H1 (cell line): ENCODE measurements around the gene ING5. TPM values are rescaled to one million over a fixed set of nuclear protein-coding genes. Genes with fewer than 3 reads are reported as not detected.

Source experiments
- CTCF ChIA-PET: fragments of 300-600 bp; sonication (Branson Sonifier 250); formaldehyde crosslinking; loops from one replicate; lab custom pipeline; 2021; ENCODE audit not compliant: partially characterized antibody; lab: Charles Lee
- POLR2A ChIA-PET: fragments of 300-600 bp; sonication (Branson Sonifier 250); formaldehyde crosslinking; loops from one replicate; lab custom pipeline; 2021; ENCODE audit warnings: inconsistent platforms; ENCODE audit not compliant: partially characterized antibody; lab: Charles Lee
- DNase-seq, 2 experiments: peaks; one replicate each; pipeline versions ENCODE4 v3.0.0 to v3.0.0-alpha.2; 2010 to 2022; ENCODE audit warnings: low spot score in 2 of 2, low read depth in 1 of 2, mixed read lengths in 1 of 2
- FAIRE-seq: peaks from 2 replicates; lab custom pipeline; 2011; peaks lifted over from hg19 to GRCh38; lab: Jason Lieb, UNC
- H2AFZ ChIP-seq: 2 replicates; pipeline ENCODE4 v1.8.1; 2012; ENCODE audit warnings: low read length, inconsistent platforms
- H2AK5ac ChIP-seq: 2 replicates; pipeline ENCODE4 v1.6.1; 2013; ENCODE audit warnings: low read depth, low read length
- H2BK120ac ChIP-seq: replicated peaks from 2 replicates; pipeline ENCODE3; 2013; ENCODE audit warnings: low read depth, low read length, inconsistent platforms
- H2BK12ac ChIP-seq: 2 replicates; pipeline ENCODE4 v1.6.1; 2013; ENCODE audit warnings: low read depth, low read length
- H2BK15ac ChIP-seq: 2 replicates; pipeline ENCODE4 v1.6.1; 2013; ENCODE audit warnings: low read length
- H2BK20ac ChIP-seq: 2 replicates; pipeline ENCODE4 v1.6.1; 2013; ENCODE audit warnings: low read length
- H2BK5ac ChIP-seq: 2 replicates; pipeline ENCODE4 v1.6.1; 2013; ENCODE audit warnings: low read depth, low read length
- H3K14ac ChIP-seq: 2 replicates; pipeline ENCODE4 v1.6.1; 2013; ENCODE audit warnings: inconsistent platforms; ENCODE audit not compliant: insufficient read length
- H3K18ac ChIP-seq: 2 replicates; pipeline ENCODE4 v1.6.1; 2013; ENCODE audit warnings: low read length; ENCODE audit errors: extremely low read depth
- H3K23ac ChIP-seq: 2 replicates; pipeline ENCODE4 v1.6.1; 2013; ENCODE audit warnings: inconsistent platforms; ENCODE audit not compliant: insufficient read length
- H3K23me2 ChIP-seq: 2 replicates; pipeline ENCODE4 v1.6.1; 2013; ENCODE audit warnings: low read depth, low read length
- H3K27ac ChIP-seq: 2 replicates; pipeline ENCODE4 v1.6.1; 2011; ENCODE audit warnings: low read depth, low read length, inconsistent platforms
- H3K27me3 ChIP-seq, 4 experiments: replicated peaks in 1 of 4; 1 replicate in 1 of 4; 2 replicates in 3 of 4; pipeline versions ENCODE4 v1.6.1 to v1.8.1; 2011 to 2013; ENCODE audit warnings: low read length in 3 of 4, mild to moderate bottlenecking in 3 of 4, inconsistent platforms in 2 of 4, mixed read lengths in 2 of 4, moderate library complexity in 1 of 4; ENCODE audit not compliant: control insufficient read depth in 3 of 4, insufficient read depth in 3 of 4; ENCODE audit errors: extremely low read depth in 1 of 4
- H3K36me3 ChIP-seq, 4 experiments: 2 replicates each; pipeline versions ENCODE4 v1.6.1 to v1.8.1; 2011 to 2013; ENCODE audit warnings: mild to moderate bottlenecking in 4 of 4, low read length in 3 of 4, moderate library complexity in 2 of 4, control low read depth in 1 of 4, inconsistent platforms in 1 of 4; ENCODE audit not compliant: insufficient read depth in 4 of 4, control insufficient read depth in 2 of 4
- H3K4ac ChIP-seq: replicated peaks from 2 replicates; pipeline ENCODE3; 2013; ENCODE audit warnings: low read length, low read depth, mixed read lengths, inconsistent platforms; ENCODE audit not compliant: insufficient read length
- H3K4me1 ChIP-seq, 4 experiments: replicated peaks in 1 of 4; 1 replicate in 1 of 4; 2 replicates in 3 of 4; pipeline versions ENCODE4 v1.6.1 to v1.8.1; 2011 to 2013; ENCODE audit warnings: low read length in 3 of 4, inconsistent platforms in 2 of 4, mixed read lengths in 1 of 4; ENCODE audit not compliant: insufficient read depth in 4 of 4, control insufficient read depth in 3 of 4
- H3K4me2 ChIP-seq, 2 experiments: 2 replicates each; pipeline versions ENCODE4 v1.6.1 to v1.8.1; 2011 to 2013; ENCODE audit warnings: low read depth in 2 of 2, low read length in 2 of 2, control low read depth in 1 of 2, inconsistent platforms in 1 of 2, mild to moderate bottlenecking in 1 of 2; ENCODE audit not compliant: insufficient read depth in 1 of 2
- H3K4me3 ChIP-seq, 4 experiments: fragments of 200-600, 300-600 bp in 1 of 4; sonication (generic), shearing (Covaris generic), sonication (Bioruptor Twin) in 1 of 4; 2 replicates each; pipeline versions ENCODE4 v1.5.1 to v1.8.1; 2011 to 2016; ENCODE audit warnings: low read length in 4 of 4, low read depth in 3 of 4, control low read depth in 2 of 4, inconsistent platforms in 2 of 4, mild to moderate bottlenecking in 2 of 4, mixed read lengths in 1 of 4, moderate library complexity in 1 of 4; ENCODE audit not compliant: insufficient read depth in 2 of 4; ENCODE audit errors: extremely low read depth in 1 of 4
- H3K56ac ChIP-seq: replicated peaks from 2 replicates; pipeline ENCODE3; 2013; ENCODE audit warnings: low read depth, mild to moderate bottlenecking, mixed read lengths, low read length, inconsistent platforms; ENCODE audit not compliant: insufficient read length
- H3K79me1 ChIP-seq: 2 replicates; pipeline ENCODE4 v1.6.1; 2013; ENCODE audit warnings: low read depth, low read length, control low read depth
- H3K79me2 ChIP-seq, 2 experiments: 2 replicates each; pipeline versions ENCODE4 v1.6.1 to v1.8.1; 2012 to 2013; ENCODE audit warnings: low read length in 2 of 2, mild to moderate bottlenecking in 2 of 2, inconsistent platforms in 1 of 2; ENCODE audit not compliant: insufficient read depth in 2 of 2, control insufficient read depth in 1 of 2
- H3K9ac ChIP-seq, 4 experiments: replicated peaks in 1 of 4; 1 replicate in 1 of 4; 2 replicates in 3 of 4; pipeline versions ENCODE4 v1.6.1 to v1.8.1; 2011 to 2013; ENCODE audit warnings: low read depth in 3 of 4, low read length in 3 of 4, control low read depth in 2 of 4, mild to moderate bottlenecking in 2 of 4, moderate library complexity in 2 of 4, inconsistent platforms in 1 of 4; ENCODE audit errors: extremely low read depth in 1 of 4
- H3K9me3 ChIP-seq, 2 experiments: 2 replicates each; pipeline versions ENCODE4 v1.6.1 to v1.8.1; 2012 to 2013; ENCODE audit warnings: mild to moderate bottlenecking in 2 of 2, moderate library complexity in 2 of 2, control low read depth in 1 of 2, inconsistent platforms in 1 of 2, low read depth in 1 of 2, low read length in 1 of 2, mixed read lengths in 1 of 2; ENCODE audit not compliant: insufficient read depth in 2 of 2
- H4K20me1 ChIP-seq, 2 experiments: replicated peaks in 1 of 2; 2 replicates each; pipeline versions ENCODE3 to v1.8.1; 2011 to 2013; ENCODE audit warnings: inconsistent platforms in 2 of 2, low read length in 2 of 2, mild to moderate bottlenecking in 1 of 2; ENCODE audit not compliant: insufficient read depth in 2 of 2, control insufficient read depth in 1 of 2
- H4K5ac ChIP-seq: 2 replicates; pipeline ENCODE4 v1.6.1; 2013; ENCODE audit warnings: low read length, low read depth, mixed read lengths, inconsistent platforms; ENCODE audit not compliant: insufficient read length
- H4K8ac ChIP-seq: 2 replicates; pipeline ENCODE4 v1.8.0; 2013; ENCODE audit warnings: mild to moderate bottlenecking, moderate library complexity, low read length, inconsistent platforms; ENCODE audit not compliant: insufficient read depth; ENCODE audit errors: extremely low read depth
- H4K91ac ChIP-seq: replicated peaks from 2 replicates; pipeline ENCODE3; 2013; ENCODE audit warnings: low read length, mixed read lengths, inconsistent platforms; ENCODE audit not compliant: insufficient read length
- BCL11A ChIP-seq, 2 experiments: IDR thresholded peaks; one replicate each; pipeline ENCODE4 v1.6.1; 2011; ENCODE audit warnings: low read depth in 2 of 2, low read length in 2 of 2, mild to moderate bottlenecking in 2 of 2
- CEBPB ChIP-seq: IDR thresholded peaks from 2 replicates; pipeline ENCODE4 v1.6.1; 2012; ENCODE audit warnings: low read depth, low read length
- CHD2 ChIP-seq: IDR thresholded peaks from 2 replicates; pipeline ENCODE4 v1.6.1; 2012; ENCODE audit warnings: low read length, improper control_type of control experiment
- CTBP2 ChIP-seq: IDR thresholded peaks from 2 replicates; pipeline ENCODE4 v1.7.0; 2011; ENCODE audit warnings: borderline replicate concordance, mild to moderate bottlenecking, moderate library complexity, mixed read lengths, low read length; ENCODE audit not compliant: insufficient read depth, insufficient read length
- KDM1A ChIP-seq: fragments of 200-600, 300-600 bp; sonication (generic); IDR thresholded peaks from 2 replicates; pipeline ENCODE4 v1.7.1; 2016; ENCODE audit warnings: mild to moderate bottlenecking, low read length, borderline replicate concordance
- POLR2A ChIP-seq, 2 experiments: IDR thresholded peaks; 1 replicate in 1 of 2; 2 replicates in 1 of 2; pipeline ENCODE4 v1.6.1; 2011; ENCODE audit warnings: low read depth in 2 of 2, low read length in 2 of 2, mild to moderate bottlenecking in 2 of 2; ENCODE audit errors: control extremely low read depth in 1 of 2
- RFX5 ChIP-seq: IDR thresholded peaks from 2 replicates; pipeline ENCODE4 v1.6.1; 2011; ENCODE audit warnings: low read depth, low read length, improper control_type of control experiment, borderline replicate concordance
- SIX5 ChIP-seq: IDR thresholded peaks from 2 replicates; pipeline ENCODE4 v1.6.1; 2011; ENCODE audit warnings: mild to moderate bottlenecking, low read depth, low read length
- SP4 ChIP-seq: IDR thresholded peaks from 2 replicates; pipeline ENCODE4 v1.6.1; 2012; ENCODE audit warnings: low read length, inconsistent platforms
- WGBS, 2 experiments: shearing (Covaris generic) in 1 of 2; methylation state at CpG; one replicate each; pipeline versions ENCODE4 v1.1.6 to v1.1.7; 2013 to 2015; ENCODE audit warnings: low lambda C conversion rate in 2 of 2, mixed read lengths in 2 of 2, inconsistent platforms in 1 of 2, low coverage in 1 of 2, missing lambda C conversion rate in 1 of 2; ENCODE audit not compliant: insufficient replicate concordance in 2 of 2, insufficient coverage in 1 of 2, insufficient read length in 1 of 2; ENCODE audit errors: extremely low coverage in 1 of 2, missing lambda C conversion rate in 1 of 2; 5-methylcytosine and 5-hydroxymethylcytosine counted together
- polyA plus RNA-seq, 7 experiments: library from polyadenylated mRNA; depleted of rRNA in 3 of 7; stranded (reverse) in 5 of 7; unstranded in 2 of 7; fragments of >200 nt in 5 of 7; fragments of 200-250 nt in 2 of 7; gene quantifications; 1 replicate in 5 of 7; 2 replicates in 1 of 7; 4 replicates in 1 of 7; pipeline versions ENCODE4 v1.2.1 to v1.2.3, GENCODE V29; 2011 to 2013; ENCODE audit warnings: missing spikeins in 2 of 7, mixed read lengths in 2 of 7
- total RNA-seq: library from RNA; stranded (reverse); fragmentation: NEBNext Ultra II Directional; extraction: Animal tissue kit (Norgen Biotek cat#: 25700); gene quantifications from 2 replicates; pipeline ENCODE4 v1.2.1, GENCODE V29; 2021

Gene ING5
- total and polyA plus RNA-seq, 2 of the 8 experiments (the other 6 are each of a cell fraction or from before 2014, with no cell fraction given) = 41.5 to 47.4 TPM

DNA sequence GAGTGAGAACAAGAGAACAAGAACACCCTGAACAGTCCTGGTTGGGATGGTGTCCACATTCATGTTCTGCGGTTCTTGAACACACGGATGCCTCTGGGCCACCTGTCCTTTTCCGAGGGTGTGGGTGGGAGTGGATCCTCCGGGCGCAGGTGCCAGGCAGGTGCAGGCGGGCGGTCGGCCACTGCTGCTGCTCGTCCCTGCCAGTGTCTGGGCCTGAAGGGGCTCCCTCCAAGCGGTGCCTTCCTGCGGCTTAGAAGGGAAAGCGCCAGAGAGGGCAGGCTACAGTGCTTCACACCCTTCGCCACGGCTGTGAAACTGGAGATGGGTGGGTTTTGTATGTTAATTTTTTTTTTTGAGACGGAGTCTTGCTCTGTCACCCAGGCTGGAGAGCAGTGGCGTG, 24.6 kb downstream of the ING5 start:
- Histone ChIP-seq H3K4me1 (no peaks in the 10 kb centered on the region), H2BK12ac (no peak overlapping the region), H3K4ac (no peak overlapping the region), H3K4me2 (no peak overlapping the region), H2AFZ (no peak overlapping the region), H3K4me3 (no peak overlapping the region), H4K20me1 (peaks cover 1 to 3% of the 10 kb centered on the region in 2 experiments), H3K14ac (no peak overlapping the region), H3K9ac (no peak overlapping the region), H4K8ac (no peak overlapping the region), H3K56ac (no peak overlapping the region), H3K79me2 (no peaks in the 10 kb centered on the region), H2BK15ac (no peak overlapping the region), H3K27me3 (no peaks in the 10 kb centered on the region), H3K36me3 (peaks cover 0 to 27% (median 20%) of the 10 kb centered on the region in 4 experiments; a peak in 6 of 8 replicates), H3K9me3 (peaks cover 12 to 16% of the 10 kb centered on the region in 2 experiments), H2BK20ac (no peak overlapping the region), H3K23ac (no peak overlapping the region), H3K27ac (no peak overlapping the region), H4K5ac (no peak overlapping the region), H2BK5ac (no peak overlapping the region), H2AK5ac (no peak overlapping the region), H2BK120ac (no peak overlapping the region), H3K18ac (no peak overlapping the region), H3K79me1 (peaks cover 2% of the 10 kb centered on the region; the same call in 1 of the 2 replicates), H4K91ac (no peak overlapping the region), H3K23me2 (no peaks in the 10 kb centered on the region)
- ChIA-PET POLR2A (interaction anchor here (0.7 to 10.7 kb wide), 6 partner anchors 9 to 82 kb away, joined by 3 to 64 read pairs (median 4); partner anchors contain the start of gene ING5), CTCF (interaction anchor here (1.1 to 2.8 kb wide), 5 partner anchors 7 to 153 kb away, joined by 3 to 28 read pairs (median 6); partner anchors contain the start of gene D2HGDH)
- WGBS, 2 experiments = 93% methylated on average over 14 of the region's 16 CpGs; no CpG with 5 or more reads in 1 of the 2 experiments
- DNase-seq = no peak
- FAIRE-seq = no peak
- TF ChIP-seq BCL11A (IDR thresholded peaks at IDR 0.05; ENCODE audit: low read depth in 2 of 2, low read length in 2 of 2) (no peak), CHD2 (no peak), SP4 (no peak), POLR2A (IDR thresholded peaks at IDR 0.05; ENCODE audit: control extremely low read depth in 1 of 2, low read depth in 2 of 2, low read length in 2 of 2) (no peak), KDM1A (no peak), SIX5 (no peak), CTBP2 (no peak), CEBPB (no peak), RFX5 (no peak)
